Fibroblast of pulmonary artery (primary cell): ENCODE data around the gene CCDC57.

ENCODE experiments used
- DNase-seq: peaks from one replicate; pipeline ENCODE4 v3.0.0-alpha.2; 2010; ENCODE audit warnings: low read depth
- H3K4me3 ChIP-seq: replicated peaks from 2 replicates; pipeline ENCODE4 v1.5.1; 2011; ENCODE audit warnings: low read depth, mild to moderate bottlenecking, control low read depth, low read length, moderate library complexity
- CTCF ChIP-seq: IDR thresholded peaks from 2 replicates; pipeline ENCODE4 v1.5.1; 2011; ENCODE audit warnings: mild to moderate bottlenecking, control low read depth, low read length, inconsistent platforms; ENCODE audit errors: missing control alignments

The CCDC57 gene

GRCh38 chr17:82245134-82246039 is 32.7 kb upstream of the CCDC57 start:
- no peak overlapping the region for H3K4me3 ChIP-seq

GRCh38 chr17:82244413-82245133 is 31.9 kb upstream of the CCDC57 start:
- TF ChIP-seq CTCF, result peak; percentile 55
- DNase-seq, result peak; percentile 62
- H3K4me3 ChIP-seq, result no peak overlapping the region

More at GRCh38 chr17:82245134-82246039, 32.7 kb upstream of the CCDC57 start:
- DNase-seq, result no peak
- no peak for TF ChIP-seq CTCF

- H3K4me3 ChIP-seq, result no peak overlapping the region
- TF ChIP-seq CTCF, result no peak
- no peak for DNase-seq
These were observed 31.2 kb upstream of the CCDC57 start for GRCh38 chr17:82243648-82244412.

- no peak for TF ChIP-seq CTCF
- H3K4me3 ChIP-seq, result no peak overlapping the region
- peak; percentile 89 for DNase-seq
These were observed 30.5 kb upstream of the CCDC57 start for GRCh38 chr17:82242977-82243647.

- no peak for TF ChIP-seq CTCF
- no peak for DNase-seq
- no peak overlapping the region for H3K4me3 ChIP-seq
These were observed 30.0 kb upstream of the CCDC57 start for GRCh38 chr17:82242698-82242976.

- no peak overlapping the region for H3K4me3 ChIP-seq
- no peak for TF ChIP-seq CTCF
- no peak for DNase-seq
These were observed 29.5 kb upstream of the CCDC57 start for GRCh38 chr17:82241926-82242697.
